WTC11 (cell line): ENCODE data around the gene CTNND2. TPM values are rescaled to one million over a fixed set of nuclear protein-coding genes. Genes with fewer than 3 reads are reported as not detected.

Experiments used
- ATAC-seq: fragments of 200-7000 bp; cut with Tn5 transposase; 2 replicates; pipeline ENCODE4 v1.10.0; 2021; ENCODE audit warnings: mild to moderate bottlenecking, moderate library complexity
- CTCF ChIA-PET: fragments of 300-600 bp; sonication (Branson Sonifier 250); formaldehyde crosslinking; loops from one replicate; lab custom pipeline; 2021; ENCODE audit warnings: antibody characterized with exemption; lab: Charles Lee
- POLR2A ChIA-PET: fragments of 350-600 bp; sonication (Branson Sonifier 250); formaldehyde crosslinking; loops from one replicate; lab custom pipeline; 2021; ENCODE audit warnings: antibody characterized with exemption; lab: Charles Lee
- DNase-seq: peaks from one replicate; pipeline ENCODE4 v3.0.0; 2021; ENCODE audit warnings: low spot score
- H3K27ac Mint-ChIP-seq: 2 replicates; pipeline ENCODE4 v1.8.0; 2021; ENCODE audit warnings: mixed read lengths
- H3K27me3 Mint-ChIP-seq: 2 replicates; pipeline ENCODE4 v1.8.0; 2021; ENCODE audit warnings: low read depth, mild to moderate bottlenecking, moderate library complexity, mixed read lengths
- H3K36me3 Mint-ChIP-seq: 2 replicates; pipeline ENCODE4 v1.8.0; 2021; ENCODE audit warnings: mixed read lengths
- H3K4me1 Mint-ChIP-seq: 2 replicates; pipeline ENCODE4 v1.8.0; 2022; ENCODE audit warnings: mixed read lengths
- H3K4me3 Mint-ChIP-seq: 2 replicates; pipeline ENCODE4 v1.8.0; 2021; ENCODE audit warnings: mild to moderate bottlenecking, moderate library complexity, mixed read lengths
- H3K9me3 Mint-ChIP-seq: 2 replicates; pipeline ENCODE4 v1.8.0; 2021; ENCODE audit warnings: mixed read lengths
- ATF2 ChIP-seq: sonication (generic); formaldehyde crosslinking; IDR thresholded peaks from 2 replicates; pipeline ENCODE4 v1.8.1; 2022; ENCODE audit warnings: low read depth, missing genetic modification reagents, borderline replicate concordance
- CBFB ChIP-seq: sonication (generic); formaldehyde crosslinking; IDR thresholded peaks from 2 replicates; pipeline ENCODE4 v1.8.1; 2022; ENCODE audit warnings: mild to moderate bottlenecking, low read depth, missing genetic modification reagents
- CREB1 ChIP-seq: sonication (generic); formaldehyde crosslinking; IDR thresholded peaks from 2 replicates; pipeline ENCODE4 v1.8.0; 2023; ENCODE audit warnings: mild to moderate bottlenecking, missing genetic modification reagents
- CREM ChIP-seq: sonication (generic); formaldehyde crosslinking; IDR thresholded peaks from 2 replicates; pipeline ENCODE4 v1.8.1; 2022; ENCODE audit warnings: mild to moderate bottlenecking, missing genetic modification reagents, moderate library complexity
- HMGA2 ChIP-seq: fragments of 250-450 bp; sonication (Bioruptor Pico); IDR thresholded peaks from 2 replicates; pipeline ENCODE4 v1.4.0; 2021; ENCODE audit warnings: mild to moderate bottlenecking, moderate library complexity
- NFE2L1 ChIP-seq: sonication (generic); formaldehyde crosslinking; IDR thresholded peaks from 2 replicates; pipeline ENCODE4 v1.8.1; 2023; ENCODE audit warnings: missing genetic modification reagents
- NR1H2 ChIP-seq: sonication (generic); formaldehyde crosslinking; IDR thresholded peaks from 2 replicates; pipeline ENCODE4 v1.9.0; 2021; ENCODE audit warnings: mild to moderate bottlenecking, moderate library complexity, missing genetic modification reagents
- NR2C2 ChIP-seq: sonication (generic); formaldehyde crosslinking; IDR thresholded peaks from 2 replicates; pipeline ENCODE4 v1.8.0; 2022; ENCODE audit warnings: mild to moderate bottlenecking, missing genetic modification reagents
- PRRX2 ChIP-seq: fragments of 250-450 bp; sonication (Bioruptor Pico); IDR thresholded peaks from 2 replicates; pipeline ENCODE4 v1.8.0; 2021; ENCODE audit warnings: mild to moderate bottlenecking
- RELA ChIP-seq: sonication (generic); formaldehyde crosslinking; IDR thresholded peaks from 2 replicates; pipeline ENCODE4 v1.8.1; 2022; ENCODE audit warnings: missing genetic modification reagents, mild to moderate bottlenecking, borderline replicate concordance
- SMAD3 ChIP-seq: sonication (generic); formaldehyde crosslinking; IDR thresholded peaks from 2 replicates; pipeline ENCODE4 v1.8.0; 2022; ENCODE audit warnings: missing genetic modification reagents, mild to moderate bottlenecking, borderline replicate concordance
- SP1 ChIP-seq: sonication (generic); formaldehyde crosslinking; conservative IDR thresholded peaks from 2 replicates; pipeline ENCODE4 v1.8.1; 2022; ENCODE audit warnings: missing genetic modification reagents
- ZNF263 ChIP-seq: sonication (generic); formaldehyde crosslinking; IDR thresholded peaks from 2 replicates; pipeline ENCODE4 v1.8.1; 2022; ENCODE audit warnings: low read depth, mild to moderate bottlenecking, moderate library complexity, missing genetic modification reagents
- ZNF423 ChIP-seq: fragments of 250-450 bp; sonication (Bioruptor Pico); IDR thresholded peaks from 2 replicates; pipeline ENCODE4 v2.1.2; 2022; ENCODE audit warnings: mild to moderate bottlenecking, moderate library complexity
- total RNA-seq: library from RNA; stranded (reverse); gene quantifications from 3 replicates; pipeline ENCODE4 v1.2.3, GENCODE V29; 2021
- TF ChIP-seq, protein P1 (sequence below): sonication (generic); formaldehyde crosslinking; conservative IDR thresholded peaks from 2 replicates; pipeline ENCODE4 v1.8.1; 2023; ENCODE audit warnings: mild to moderate bottlenecking, low read depth, missing genetic modification reagents, moderate library complexity
- TF ChIP-seq, protein P2 (sequence below): sonication (generic); formaldehyde crosslinking; IDR thresholded peaks from 2 replicates; pipeline ENCODE4 v1.8.1; 2023; ENCODE audit warnings: mild to moderate bottlenecking, missing genetic modification reagents
- TF ChIP-seq, protein P3 (sequence below): fragments of 250-450 bp; sonication (Bioruptor Pico); IDR thresholded peaks from 2 replicates; pipeline ENCODE4 v1.9.0; 2021; ENCODE audit warnings: mild to moderate bottlenecking
- TF ChIP-seq, protein P4 (sequence below): fragments of 250-450 bp; sonication (Bioruptor Pico); IDR thresholded peaks from 2 replicates; pipeline ENCODE4 v1.8.0; 2021; ENCODE audit warnings: mild to moderate bottlenecking
- TF ChIP-seq, protein P5 (sequence below): sonication (generic); formaldehyde crosslinking; conservative IDR thresholded peaks from 2 replicates; pipeline ENCODE4 v1.8.1; 2022; ENCODE audit warnings: mild to moderate bottlenecking, missing genetic modification reagents

Gene CTNND2
- total RNA-seq, 1 experiment from 2014 or later, result 11.9 TPM

DNA sequence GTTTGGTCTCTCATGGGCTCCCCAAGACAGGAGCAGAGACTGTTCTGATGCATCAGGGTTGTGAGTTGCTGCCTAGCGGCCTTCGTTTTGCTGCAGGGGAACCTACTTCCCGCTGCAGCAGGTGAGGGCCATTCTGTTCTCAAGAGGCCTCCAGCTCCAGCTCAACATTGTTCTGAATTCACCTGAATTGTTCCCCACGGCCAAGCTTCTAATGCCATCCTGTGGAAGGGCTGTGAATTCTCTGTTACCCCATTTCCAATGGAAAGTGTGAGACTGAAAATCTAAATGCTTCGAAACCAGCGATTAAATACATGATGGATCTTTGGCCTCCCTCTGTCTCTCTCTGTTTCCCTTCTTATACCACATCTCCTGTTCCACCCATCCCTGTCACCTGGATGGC, 794.1 kb downstream of the CTNND2 start (continued):
- TF ChIP-seq, protein P1, sequence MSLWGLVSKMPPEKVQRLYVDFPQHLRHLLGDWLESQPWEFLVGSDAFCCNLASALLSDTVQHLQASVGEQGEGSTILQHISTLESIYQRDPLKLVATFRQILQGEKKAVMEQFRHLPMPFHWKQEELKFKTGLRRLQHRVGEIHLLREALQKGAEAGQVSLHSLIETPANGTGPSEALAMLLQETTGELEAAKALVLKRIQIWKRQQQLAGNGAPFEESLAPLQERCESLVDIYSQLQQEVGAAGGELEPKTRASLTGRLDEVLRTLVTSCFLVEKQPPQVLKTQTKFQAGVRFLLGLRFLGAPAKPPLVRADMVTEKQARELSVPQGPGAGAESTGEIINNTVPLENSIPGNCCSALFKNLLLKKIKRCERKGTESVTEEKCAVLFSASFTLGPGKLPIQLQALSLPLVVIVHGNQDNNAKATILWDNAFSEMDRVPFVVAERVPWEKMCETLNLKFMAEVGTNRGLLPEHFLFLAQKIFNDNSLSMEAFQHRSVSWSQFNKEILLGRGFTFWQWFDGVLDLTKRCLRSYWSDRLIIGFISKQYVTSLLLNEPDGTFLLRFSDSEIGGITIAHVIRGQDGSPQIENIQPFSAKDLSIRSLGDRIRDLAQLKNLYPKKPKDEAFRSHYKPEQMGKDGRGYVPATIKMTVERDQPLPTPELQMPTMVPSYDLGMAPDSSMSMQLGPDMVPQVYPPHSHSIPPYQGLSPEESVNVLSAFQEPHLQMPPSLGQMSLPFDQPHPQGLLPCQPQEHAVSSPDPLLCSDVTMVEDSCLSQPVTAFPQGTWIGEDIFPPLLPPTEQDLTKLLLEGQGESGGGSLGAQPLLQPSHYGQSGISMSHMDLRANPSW (CRISPR knock-in tag), result no peak
- TF ChIP-seq, protein P2, sequence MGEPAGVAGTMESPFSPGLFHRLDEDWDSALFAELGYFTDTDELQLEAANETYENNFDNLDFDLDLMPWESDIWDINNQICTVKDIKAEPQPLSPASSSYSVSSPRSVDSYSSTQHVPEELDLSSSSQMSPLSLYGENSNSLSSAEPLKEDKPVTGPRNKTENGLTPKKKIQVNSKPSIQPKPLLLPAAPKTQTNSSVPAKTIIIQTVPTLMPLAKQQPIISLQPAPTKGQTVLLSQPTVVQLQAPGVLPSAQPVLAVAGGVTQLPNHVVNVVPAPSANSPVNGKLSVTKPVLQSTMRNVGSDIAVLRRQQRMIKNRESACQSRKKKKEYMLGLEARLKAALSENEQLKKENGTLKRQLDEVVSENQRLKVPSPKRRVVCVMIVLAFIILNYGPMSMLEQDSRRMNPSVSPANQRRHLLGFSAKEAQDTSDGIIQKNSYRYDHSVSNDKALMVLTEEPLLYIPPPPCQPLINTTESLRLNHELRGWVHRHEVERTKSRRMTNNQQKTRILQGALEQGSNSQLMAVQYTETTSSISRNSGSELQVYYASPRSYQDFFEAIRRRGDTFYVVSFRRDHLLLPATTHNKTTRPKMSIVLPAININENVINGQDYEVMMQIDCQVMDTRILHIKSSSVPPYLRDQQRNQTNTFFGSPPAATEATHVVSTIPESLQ, result no peak
- TF ChIP-seq PRRX2 (CRISPR knock-in tag) (no peak), ZNF263 (CRISPR knock-in tag) (no peak), CREB1 (no peak), NR1H2 (CRISPR knock-in tag) (no peak), HMGA2 (no peak)

DNA sequence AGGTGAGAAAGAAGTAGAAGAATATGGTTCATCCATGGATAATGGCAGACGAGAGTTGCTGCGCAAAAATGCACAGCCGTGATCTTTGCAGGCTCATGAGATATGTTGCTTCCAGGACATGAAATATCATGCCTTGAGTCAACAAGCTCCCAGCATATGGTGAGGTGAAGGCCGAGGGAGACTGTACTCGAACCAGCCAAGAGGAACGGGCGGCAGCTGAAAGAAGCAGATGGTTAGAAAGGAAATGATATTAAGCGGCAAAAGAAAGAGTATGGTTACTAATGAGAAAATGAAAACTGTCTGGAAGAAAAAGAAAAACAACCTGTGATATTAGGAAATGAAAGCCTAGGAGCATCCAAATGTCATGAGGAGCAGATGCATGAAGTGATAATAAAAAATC, 798.5 kb downstream of the CTNND2 start:
- Mint-ChIP-seq H3K27me3 (no peaks in the 10 kb centered on the region), H3K27ac (no peak overlapping the region), H3K9me3 (no peaks in the 10 kb centered on the region), H3K4me1 (no peaks in the 10 kb centered on the region), H3K4me3 (no peak overlapping the region), H3K36me3 (no peaks in the 10 kb centered on the region)
- DNase-seq (no peak), ATAC-seq (no peak)
- TF ChIP-seq RELA, result no peak
- CTCF ChIA-PET, result no interaction called here
- POLR2A ChIA-PET, result no interaction called here

DNA sequence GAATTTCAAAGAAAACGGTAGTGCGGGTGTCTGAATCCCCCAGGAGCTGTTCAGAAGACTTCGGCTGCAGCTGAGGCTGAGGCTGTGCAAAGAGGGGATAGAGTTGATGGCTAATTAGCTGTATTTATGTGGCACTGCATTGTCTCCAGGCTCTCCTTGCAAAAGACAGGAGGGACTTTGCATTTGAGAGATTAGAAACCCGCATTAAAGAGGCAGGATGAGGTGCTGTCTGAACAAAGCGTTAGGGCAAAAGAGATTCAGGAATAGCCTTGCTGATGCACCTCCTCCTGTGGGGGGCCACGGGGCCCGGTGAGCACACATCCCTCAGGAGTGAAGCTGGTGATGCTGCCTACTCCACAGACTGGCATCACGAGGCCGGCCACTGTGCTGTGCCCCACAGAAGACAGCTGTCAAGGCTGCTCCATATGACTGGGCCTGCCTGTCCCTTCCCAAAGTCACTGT, 799.6 kb downstream of the CTNND2 start:
- no peak overlapping the region for H3K4me3 Mint-ChIP-seq
- no peaks in the 10 kb centered on the region for H3K4me1 Mint-ChIP-seq
- no peaks in the 10 kb centered on the region for H3K9me3 Mint-ChIP-seq
- H3K36me3 Mint-ChIP-seq, result no peaks in the 10 kb centered on the region
- H3K27me3 Mint-ChIP-seq, result no peaks in the 10 kb centered on the region
- CTCF ChIA-PET, result interaction anchor here (0.9 kb wide), 1 partner anchor 78 kb away, joined by 3 read pairs; no protein-coding TSS in a partner anchor
- no peak overlapping the region for H3K27ac Mint-ChIP-seq
- POLR2A ChIA-PET, result no interaction called here
- ATAC-seq (no peak), DNase-seq (no peak)
- TF ChIP-seq ATF2 (CRISPR knock-in tag), result no peak

GRCh38 chr5:11104210-11104609, 800.0 kb downstream of the CTNND2 start:
- POLR2A ChIA-PET, result no interaction called here
- Mint-ChIP-seq H3K36me3 (no peaks in the 10 kb centered on the region), H3K9me3 (no peaks in the 10 kb centered on the region)
- no peak for TF ChIP-seq CREM
- TF ChIP-seq, all 79 proteins: peak for 0
- no peak for ATAC-seq
- Mint-ChIP-seq H3K27ac (no peak overlapping the region), H3K27me3 (no peaks in the 10 kb centered on the region), H3K4me1 (no peaks in the 10 kb centered on the region), H3K4me3 (no peak overlapping the region)
- CTCF ChIA-PET, result interaction anchor here (0.9 kb wide), 1 partner anchor 79 kb away, joined by 3 read pairs; no protein-coding TSS in a partner anchor
- no peak for DNase-seq

- Mint-ChIP-seq H3K27me3 (no peaks in the 10 kb centered on the region), H3K36me3 (peaks cover 4% of the 10 kb centered on the region), H3K27ac (no peak overlapping the region), H3K4me1 (0 out of 2 replicates have a peak, but pooled peaks cover 9% of the 10 kb centered on the region), H3K9me3 (peaks cover 14% of the 10 kb centered on the region), H3K4me3 (no peak overlapping the region)
- DNase-seq (no peak), ATAC-seq (no peak)
- CTCF ChIA-PET, result interaction anchor here (1.4 kb wide), 1 partner anchor 9 kb away, joined by 3 read pairs; no protein-coding TSS in a partner anchor
- POLR2A ChIA-PET, result interaction anchor here (0.6 kb wide), 1 partner anchor 54 kb away, joined by 9 read pairs; no protein-coding TSS in a partner anchor
- TF ChIP-seq ZNF423 (CRISPR knock-in tag) (no peak), NFE2L1 (CRISPR knock-in tag) (no peak), ATF2 (CRISPR knock-in tag) (no peak), NR2C2 (CRISPR knock-in tag) (no peak), CBFB (CRISPR knock-in tag) (no peak), SP1 (no peak), SMAD3 (CRISPR knock-in tag) (no peak)
- TF ChIP-seq, protein P3, sequence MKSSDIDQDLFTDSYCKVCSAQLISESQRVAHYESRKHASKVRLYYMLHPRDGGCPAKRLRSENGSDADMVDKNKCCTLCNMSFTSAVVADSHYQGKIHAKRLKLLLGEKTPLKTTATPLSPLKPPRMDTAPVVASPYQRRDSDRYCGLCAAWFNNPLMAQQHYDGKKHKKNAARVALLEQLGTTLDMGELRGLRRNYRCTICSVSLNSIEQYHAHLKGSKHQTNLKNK (CRISPR knock-in tag), result no peak
- TF ChIP-seq, protein P4, sequence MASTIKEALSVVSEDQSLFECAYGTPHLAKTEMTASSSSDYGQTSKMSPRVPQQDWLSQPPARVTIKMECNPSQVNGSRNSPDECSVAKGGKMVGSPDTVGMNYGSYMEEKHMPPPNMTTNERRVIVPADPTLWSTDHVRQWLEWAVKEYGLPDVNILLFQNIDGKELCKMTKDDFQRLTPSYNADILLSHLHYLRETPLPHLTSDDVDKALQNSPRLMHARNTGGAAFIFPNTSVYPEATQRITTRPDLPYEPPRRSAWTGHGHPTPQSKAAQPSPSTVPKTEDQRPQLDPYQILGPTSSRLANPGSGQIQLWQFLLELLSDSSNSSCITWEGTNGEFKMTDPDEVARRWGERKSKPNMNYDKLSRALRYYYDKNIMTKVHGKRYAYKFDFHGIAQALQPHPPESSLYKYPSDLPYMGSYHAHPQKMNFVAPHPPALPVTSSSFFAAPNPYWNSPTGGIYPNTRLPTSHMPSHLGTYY (CRISPR knock-in tag), result no peak
- TF ChIP-seq, protein P5, sequence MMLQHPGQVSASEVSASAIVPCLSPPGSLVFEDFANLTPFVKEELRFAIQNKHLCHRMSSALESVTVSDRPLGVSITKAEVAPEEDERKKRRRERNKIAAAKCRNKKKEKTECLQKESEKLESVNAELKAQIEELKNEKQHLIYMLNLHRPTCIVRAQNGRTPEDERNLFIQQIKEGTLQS (CRISPR knock-in tag), result no peak
Measured at GRCh38 chr5:11084111-11084510, 820.1 kb downstream of the CTNND2 start.
